ENCODE results near the gene VPS8. TPM values are rescaled to one million over a fixed set of nuclear protein-coding genes. Genes with fewer than 3 reads are reported as not detected.

The VPS8 gene
- total RNA-seq, 1 donor from 2014 or later, result 68.8 TPM

GRCh38 chr3:184965639-184966430, 153.9 kb downstream of the VPS8 start:
- intact Hi-C loops (cut with micrococcal nuclease), result no loop called here
- H3K4me1 Mint-ChIP-seq, result peaks cover 2% of the 10 kb centered on the region
- no peak overlapping the region for H3K27ac Mint-ChIP-seq
- POLR2A ChIA-PET, result no interaction called here
- ATAC-seq (ENCODE audit: low read depth) (no peak), DNase-seq (no peak)
- CTCF ChIA-PET, result no interaction called here
- no peaks in the 10 kb centered on the region for H3K27me3 Mint-ChIP-seq
- no peak overlapping the region for H3K4me3 Mint-ChIP-seq
- H3K9me3 Mint-ChIP-seq, result no peaks in the 10 kb centered on the region
- H3K36me3 Mint-ChIP-seq (ENCODE audit: low read depth), result peaks cover 63% of the 10 kb centered on the region
- TF ChIP-seq CTCF (IDR thresholded peaks at IDR 0.05), result no peak

- no peak for DNase-seq
- ATAC-seq (ENCODE audit: low read depth), result no peak
- peaks cover 2% of the 10 kb centered on the region for H3K4me1 Mint-ChIP-seq
- ChIA-PET POLR2A (no interaction called here), CTCF (no interaction called here)
- no peaks in the 10 kb centered on the region for H3K27me3 Mint-ChIP-seq
- no peak for TF ChIP-seq CTCF (IDR thresholded peaks at IDR 0.05)
- H3K4me3 Mint-ChIP-seq, result no peak overlapping the region
- H3K36me3 Mint-ChIP-seq (ENCODE audit: low read depth), result peaks cover 73% of the 10 kb centered on the region
- no peaks in the 10 kb centered on the region for H3K9me3 Mint-ChIP-seq
- no peak overlapping the region for H3K27ac Mint-ChIP-seq
- intact Hi-C loops (cut with micrococcal nuclease), result no loop called here
Observed at GRCh38 chr3:184968115-184968514, 156.1 kb downstream of the VPS8 start.

GRCh38 chr3:184970186-184970585, 158.2 kb downstream of the VPS8 start:
- H3K4me3 Mint-ChIP-seq, result no peak overlapping the region
- no peak for DNase-seq
- ATAC-seq (ENCODE audit: low read depth), result no peak
- H3K36me3 Mint-ChIP-seq (ENCODE audit: low read depth), result peaks cover 82% of the 10 kb centered on the region
- H3K4me1 Mint-ChIP-seq, result peaks cover 2% of the 10 kb centered on the region
- H3K27me3 Mint-ChIP-seq, result no peaks in the 10 kb centered on the region
- H3K27ac Mint-ChIP-seq, result no peak overlapping the region
- no peak for TF ChIP-seq CTCF (IDR thresholded peaks at IDR 0.05)
- H3K9me3 Mint-ChIP-seq, result peaks cover 14% of the 10 kb centered on the region
- POLR2A ChIA-PET, result no interaction called here
- intact Hi-C loops (cut with micrococcal nuclease), result no loop called here
- CTCF ChIA-PET, result no interaction called here

GRCh38 chr3:184977796-184978195, 165.8 kb downstream of the VPS8 start:
- peaks cover 24% of the 10 kb centered on the region for H3K9me3 Mint-ChIP-seq
- TF ChIP-seq CTCF (IDR thresholded peaks at IDR 0.05), result no peak
- ATAC-seq (ENCODE audit: low read depth), result no peak
- intact Hi-C loops (cut with micrococcal nuclease), result no loop called here
- no peak overlapping the region for H3K27ac Mint-ChIP-seq
- no peak overlapping the region for H3K4me3 Mint-ChIP-seq
- H3K27me3 Mint-ChIP-seq, result no peaks in the 10 kb centered on the region
- ChIA-PET POLR2A (interaction anchor here (0.6 kb wide), 1 partner anchor 1952 kb away, joined by 3 read pairs; no protein-coding TSS in a partner anchor), CTCF (no interaction called here)
- DNase-seq, result no peak
- H3K36me3 Mint-ChIP-seq (ENCODE audit: low read depth), result peaks cover 85% of the 10 kb centered on the region
- H3K4me1 Mint-ChIP-seq, result peaks cover 4% of the 10 kb centered on the region

- H3K27ac Mint-ChIP-seq, result no peak overlapping the region
- no peaks in the 10 kb centered on the region for H3K27me3 Mint-ChIP-seq
- no peak overlapping the region for H3K4me3 Mint-ChIP-seq
- peaks cover 4% of the 10 kb centered on the region for H3K9me3 Mint-ChIP-seq
- ChIA-PET CTCF (no interaction called here), POLR2A (no interaction called here)
- no peak for DNase-seq
- H3K36me3 Mint-ChIP-seq (ENCODE audit: low read depth), result peaks cover 78% of the 10 kb centered on the region
- intact Hi-C loops (cut with micrococcal nuclease), result no loop called here
- peaks cover 4% of the 10 kb centered on the region for H3K4me1 Mint-ChIP-seq
- TF ChIP-seq CTCF (IDR thresholded peaks at IDR 0.05), result no peak
- ATAC-seq (ENCODE audit: low read depth), result no peak
Observed at GRCh38 chr3:184981071-184981470, 169.1 kb downstream of the VPS8 start.

All from activated B cell treated with CpG ODN at 0.5 μM for 24 hours (primary cell).